HG03565 (cell line): ENCODE measurements around the gene EIF4H.
"Not testable (repeated sequence)": the region's sequence is repeated elsewhere in the genome, so short reads cannot be mapped to it uniquely, and the experiment has no call there.

Source experiments
- ATAC-seq: cut with Tn5 transposase; IDR thresholded peaks from one replicate; pipeline ENCODE4 v1.9.1; 2021; ENCODE audit warnings: mild to moderate bottlenecking, moderate library complexity; ENCODE audit not compliant: unreplicated experiment

The EIF4H gene

GRCh38 chr7:74173866-74174605 lies at the start of gene EIF4H:
TSS of gene EIF4H (plus strand) at chr7:74174356. CDS start at chr7:74174384, 28 bp downstream.
- ATAC-seq: peak; percentile 72

DNA sequence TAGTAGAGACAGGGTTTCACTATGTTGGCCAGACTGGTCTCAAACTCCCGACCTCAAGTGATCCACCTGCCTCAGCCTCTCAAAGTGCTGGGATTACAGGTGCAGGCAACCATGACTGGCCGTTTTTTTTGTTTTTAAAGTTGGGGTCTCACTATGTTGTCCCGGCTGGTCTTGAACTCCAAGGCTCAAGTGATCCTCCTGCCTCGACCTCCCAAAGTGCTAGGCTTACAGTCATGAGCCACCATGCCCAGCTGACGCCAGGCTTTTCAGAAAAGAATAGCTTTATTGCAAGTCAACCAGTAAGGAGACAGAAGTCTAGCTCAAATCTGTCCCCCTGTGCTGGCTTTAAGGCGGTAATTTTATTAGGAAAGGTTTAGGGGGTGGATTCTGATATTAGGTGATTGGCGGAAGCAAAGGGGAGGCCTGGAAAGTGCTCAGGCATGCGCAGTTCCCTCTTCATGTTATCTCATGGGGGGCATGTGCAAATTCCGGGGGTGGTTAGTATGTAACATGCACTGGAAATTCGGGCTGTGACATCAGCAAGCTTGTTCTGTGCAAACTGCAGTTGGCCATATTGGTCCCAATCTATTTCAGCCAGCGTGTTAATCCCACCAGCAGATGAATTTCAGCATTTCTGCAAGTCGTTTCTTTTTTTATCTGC lies 47.8 kb upstream of the EIF4H start:
- ATAC-seq: no peak

GRCh38 chr7:74129887-74130286 lies 44.3 kb upstream of the EIF4H start:
- no peak for ATAC-seq

- no peak for ATAC-seq
Observed at GRCh38 chr7:74130518-74130917, 43.6 kb upstream of the EIF4H start.

- no peak for ATAC-seq
Observed at GRCh38 chr7:74134117-74134620, 40.0 kb upstream of the EIF4H start.

GRCh38 chr7:74138334-74138867 lies 35.8 kb upstream of the EIF4H start:
- ATAC-seq: no peak

- no peak for ATAC-seq
Observed at GRCh38 chr7:74138945-74139843, 35.0 kb upstream of the EIF4H start.

- ATAC-seq: no peak
Observed at GRCh38 chr7:74141705-74142104, 32.5 kb upstream of the EIF4H start.

DNA sequence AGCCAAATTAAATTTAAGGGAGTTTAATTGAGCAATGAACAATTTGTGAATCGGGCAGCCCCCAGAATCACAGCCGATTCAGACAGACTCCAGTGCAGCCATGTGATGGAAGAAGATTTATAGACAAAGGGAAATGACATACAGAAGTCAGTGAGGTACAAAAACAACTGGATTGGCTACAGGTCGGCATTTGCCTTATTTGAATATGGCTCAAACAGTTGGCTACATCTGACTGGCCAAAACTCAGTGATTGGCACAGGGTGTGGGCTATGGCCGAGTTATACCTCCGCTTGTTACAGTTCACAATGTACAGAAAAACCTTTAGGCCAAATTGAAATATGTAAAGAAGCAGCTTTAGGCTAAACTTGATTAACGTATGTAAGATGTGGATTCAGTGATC lies 30.8 kb upstream of the EIF4H start:
- no peak for ATAC-seq

DNA sequence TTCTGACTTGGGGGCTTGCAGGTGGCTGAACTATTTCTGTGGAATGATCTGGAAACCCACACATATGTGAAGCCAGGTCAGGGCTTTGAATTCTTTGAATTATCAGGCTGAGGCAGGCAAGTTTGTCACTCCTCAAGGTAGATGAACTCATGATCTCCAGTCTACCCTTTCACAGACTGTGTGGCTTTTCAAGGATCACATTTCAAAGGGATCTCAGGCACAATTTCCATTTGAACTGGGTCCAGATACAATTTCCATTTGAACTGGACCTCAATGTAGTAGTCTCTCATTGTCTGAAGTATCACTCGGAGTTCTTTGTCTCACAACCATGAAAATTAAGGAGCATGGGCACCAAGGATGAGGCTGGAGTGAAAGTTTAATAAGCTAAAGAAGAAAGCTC lies 25.7 kb upstream of the EIF4H start:
- no peak for ATAC-seq

DNA sequence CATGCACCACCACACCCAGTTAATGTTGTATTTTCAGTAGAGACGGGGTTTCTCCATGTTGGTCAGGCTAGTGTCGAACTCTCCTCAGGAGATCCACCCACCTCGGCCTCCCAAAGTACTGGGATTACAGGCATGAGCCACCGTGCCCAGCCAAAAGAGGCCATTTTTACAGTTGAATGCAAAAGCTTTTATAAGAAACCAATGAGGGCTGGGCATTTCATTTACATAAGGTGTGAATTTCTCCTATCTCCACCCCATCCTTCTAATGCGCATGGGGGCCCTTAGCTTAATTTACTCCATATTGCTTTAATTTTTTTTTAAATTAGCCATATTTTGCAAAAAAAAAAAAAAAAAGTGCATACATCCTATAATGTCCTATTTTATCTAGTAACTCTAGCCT lies 25.1 kb upstream of the EIF4H start:
- ATAC-seq: no peak

DNA sequence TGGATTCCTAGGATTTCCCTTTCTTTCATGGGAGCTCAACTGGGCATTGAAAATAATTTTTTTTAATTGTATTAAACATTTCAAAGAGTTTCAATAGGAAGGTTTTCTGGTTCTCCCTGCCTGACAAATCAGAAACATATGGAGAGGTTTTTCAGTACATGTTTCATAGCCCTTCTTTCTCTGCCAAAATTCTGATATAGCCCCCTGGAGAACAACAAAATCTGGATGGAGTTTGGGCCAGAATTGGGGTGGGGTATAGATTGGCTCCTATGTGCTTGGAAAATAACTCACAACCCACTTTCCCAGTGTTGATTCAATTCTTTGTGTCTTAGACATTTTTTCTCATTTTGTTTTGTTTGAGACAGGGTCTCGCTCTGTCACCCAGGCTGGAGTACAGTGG lies 24.6 kb upstream of the EIF4H start:
- ATAC-seq: no peak

GRCh38 chr7:74153736-74154135 lies 20.4 kb upstream of the EIF4H start:
- ATAC-seq: no peak

DNA sequence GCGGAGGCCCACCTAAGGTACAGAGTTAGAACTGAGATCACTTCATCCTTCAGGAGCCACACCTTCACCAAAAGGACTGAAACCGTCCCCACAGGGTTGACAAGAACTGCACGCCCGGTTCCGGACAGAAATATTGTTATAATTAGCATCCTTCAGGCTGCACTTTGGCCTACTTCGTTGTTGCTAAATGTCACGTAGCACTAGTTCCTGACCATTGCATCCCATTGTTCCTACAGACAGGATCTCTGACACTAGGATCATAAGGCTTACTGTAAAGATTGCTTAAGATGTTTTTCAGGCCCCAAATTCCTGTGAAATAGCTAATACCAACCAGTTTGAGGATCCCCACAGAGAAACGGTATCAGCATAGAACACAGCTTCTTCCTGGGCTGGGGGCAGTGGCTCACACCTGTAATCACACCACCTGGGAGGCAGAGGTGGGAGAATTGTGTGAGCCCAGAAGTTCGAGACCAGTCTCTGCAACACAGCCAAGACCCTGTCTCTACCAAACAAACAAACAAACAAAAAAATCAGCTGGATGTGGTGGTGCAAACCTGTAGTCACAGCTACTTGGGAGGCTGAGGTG lies 18.3 kb upstream of the EIF4H start:
- no peak for ATAC-seq

GRCh38 chr7:74157605-74158004 lies 16.6 kb upstream of the EIF4H start:
- ATAC-seq: no peak

DNA sequence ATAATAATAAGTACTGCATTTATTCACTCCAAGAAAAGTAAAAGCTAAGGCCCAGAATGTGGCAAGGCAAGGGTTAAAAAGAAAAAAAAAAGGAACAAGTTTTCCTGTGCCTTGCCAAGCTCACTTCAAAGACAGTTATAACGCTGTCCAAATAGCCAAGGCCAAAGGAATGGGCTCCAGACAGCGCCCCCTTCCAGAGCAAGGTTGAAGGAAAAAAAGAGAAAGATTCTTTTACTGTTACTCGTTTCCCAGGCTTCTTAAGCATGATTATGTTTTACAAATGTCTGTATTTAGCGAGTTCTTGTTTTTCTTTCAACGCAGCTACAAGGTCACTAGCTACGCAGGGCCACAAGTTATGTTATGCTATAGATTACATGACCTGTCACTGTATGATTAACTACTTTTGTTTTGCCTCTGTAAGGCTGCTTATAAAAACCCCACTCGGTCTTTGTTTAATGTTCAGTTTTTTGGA lies 9.1 kb upstream of the EIF4H start:
- ATAC-seq: no peak

DNA sequence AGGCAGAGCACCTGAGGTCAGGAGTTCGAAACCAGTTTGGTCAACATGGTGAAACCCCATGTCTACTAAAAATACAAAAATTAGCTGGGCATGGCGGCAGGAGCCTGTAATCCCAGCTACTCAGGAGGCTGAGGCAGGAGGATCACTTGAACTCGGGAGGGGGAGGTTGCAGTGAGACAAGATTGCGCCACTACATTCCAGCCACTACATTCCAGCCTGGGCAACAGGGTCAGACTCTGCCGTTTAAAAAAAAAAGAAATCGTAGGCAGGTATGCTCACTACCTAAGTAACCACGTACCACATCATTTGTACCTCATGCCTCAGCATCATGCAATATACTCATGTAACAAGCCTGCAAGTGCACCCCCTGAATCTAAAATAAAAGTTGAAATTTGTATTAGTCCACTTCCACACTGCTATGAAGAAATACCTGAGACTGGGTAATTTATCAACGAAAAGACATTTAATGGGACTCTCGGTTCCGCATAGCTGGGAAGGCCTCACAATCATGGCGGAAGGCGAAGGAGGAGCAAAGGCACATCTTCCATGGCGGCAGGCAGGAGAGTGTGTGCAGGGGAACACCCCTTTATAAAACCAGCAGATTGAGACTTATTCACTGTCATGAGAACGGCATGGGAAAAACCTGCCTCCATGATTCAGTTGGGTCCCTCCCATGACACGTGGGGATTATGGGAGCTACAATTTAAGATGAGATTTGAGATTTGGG lies 8.1 kb upstream of the EIF4H start:
- no peak for ATAC-seq

DNA sequence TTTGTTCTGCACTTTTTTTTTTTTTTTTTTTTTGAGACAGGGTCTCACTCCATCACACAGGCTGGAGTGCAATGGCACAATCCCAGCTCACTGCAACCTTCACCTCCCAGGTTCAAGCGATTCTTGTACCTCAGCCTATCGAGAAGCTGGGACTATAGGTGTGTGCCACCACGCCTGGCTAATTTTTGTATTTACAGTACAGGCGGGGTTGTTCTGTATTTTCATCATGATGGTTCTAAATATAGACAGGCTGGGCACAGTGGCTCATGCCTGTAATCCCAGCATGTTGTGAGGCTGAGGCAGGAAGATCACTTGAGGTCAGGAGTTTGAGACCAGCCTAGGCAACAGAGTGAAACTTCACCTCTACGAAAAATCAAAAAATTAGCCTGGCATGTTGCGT lies 6.8 kb upstream of the EIF4H start:
- ATAC-seq: not testable (repeated sequence)

- no peak for ATAC-seq
Observed at GRCh38 chr7:74173074-74173473, 1.1 kb upstream of the EIF4H start.

DNA sequence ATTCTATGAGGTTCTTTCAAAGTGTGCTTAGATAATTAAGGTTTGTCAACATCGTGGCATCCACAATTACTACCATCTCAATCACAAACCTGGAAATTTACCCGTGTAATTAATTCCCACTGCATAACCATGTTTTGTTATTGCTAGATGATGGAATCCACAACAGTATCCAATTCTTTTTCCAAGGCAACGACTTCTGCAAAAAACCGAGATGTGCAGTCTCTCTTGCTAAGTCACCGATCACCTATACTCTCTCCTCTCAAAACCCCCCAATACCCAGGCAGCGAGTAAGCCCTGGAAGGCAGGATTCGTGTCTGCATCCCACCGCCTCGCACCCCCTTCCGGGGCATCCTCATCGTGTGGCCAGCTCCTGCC lies 678 bp upstream of the EIF4H start:
- peak; percentile 11 for ATAC-seq
